MM.1S (cell line): ENCODE measurements around the gene GLIS2.

Source experiments
- CTCF ChIP-seq: fragments of 300-600 bp; sonication (generic); IDR thresholded peaks from 2 replicates; pipeline ENCODE4 v1.5.1; 2016; ENCODE audit warnings: antibody characterized with exemption, low read length, mixed read lengths
- EZH2 ChIP-seq: fragments of 300-600 bp; sonication (generic); optimal IDR thresholded peaks from 2 replicates; pipeline ENCODE3; 2017; ENCODE audit warnings: low read depth, mild to moderate bottlenecking, antibody characterized with exemption, low read length, mixed read lengths
- EZH2phosphoT487 ChIP-seq: fragments of 300-600 bp; sonication (generic); IDR thresholded peaks from 2 replicates; pipeline ENCODE4 v1.6.1; 2018; ENCODE audit warnings: antibody characterized with exemption, low read length

- TF ChIP-seq CTCF: no peak
- TF ChIP-seq EZH2phosphoT487: no peak
- no peak for TF ChIP-seq EZH2
Measured at GRCh38 chr16:4270091-4270490, 45.8 kb upstream of the GLIS2 start.
